ENCODE results near the gene CBLB. TPM values are rescaled to one million over a fixed set of nuclear protein-coding genes. Genes with fewer than 3 reads are reported as not detected.

Gene CBLB
- total RNA-seq, 1 experiment from 2014 or later = 19.7 TPM

DNA sequence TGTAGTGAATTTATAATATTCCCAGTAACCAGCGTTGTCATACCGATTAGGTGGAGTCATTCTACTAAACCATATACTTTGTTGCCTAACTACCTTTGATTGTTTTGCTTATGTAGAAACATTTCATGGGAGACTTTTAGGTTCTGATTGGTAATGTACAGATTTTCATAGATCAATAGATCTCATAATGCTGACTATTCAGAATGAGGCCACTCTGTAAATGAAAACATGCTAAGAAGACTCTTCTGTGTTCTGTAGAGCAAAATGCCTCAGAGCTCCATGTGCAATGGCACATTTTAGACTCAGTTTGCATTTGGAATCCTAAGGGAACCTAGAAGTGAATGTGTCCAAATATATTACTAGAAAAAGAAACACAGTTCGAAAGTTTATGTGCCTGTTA is 20.0 kb downstream of the CBLB start:
- DNase-seq (ENCODE audit: unreplicated experiment) = no peak
- H3K9me3 Mint-ChIP-seq (ENCODE audit: unreplicated experiment) = no peaks in the 10 kb centered on the region
- ChIA-PET CTCF (interaction anchor here (0.6 to 0.7 kb wide), 2 partner anchors 11 to 25 kb away, joined by 3 read pairs; no protein-coding TSS in a partner anchor), POLR2A (no interaction called here)
- H3K4me3 Mint-ChIP-seq (ENCODE audit: unreplicated experiment) = no peak overlapping the region
- H3K27ac Mint-ChIP-seq (ENCODE audit: low read depth, unreplicated experiment) = no peak overlapping the region
- no peaks in the 10 kb centered on the region for H3K27me3 Mint-ChIP-seq (ENCODE audit: insufficient read depth, unreplicated experiment)
- intact Hi-C loops (cut with micrococcal nuclease) = no loop called here
- no peaks in the 10 kb centered on the region for H3K4me1 Mint-ChIP-seq (ENCODE audit: insufficient read depth, unreplicated experiment)
- BruUV-seq (replicated peaks) = no TSS peak
- TF ChIP-seq CTCF (IDR thresholded peaks at IDR 0.05; ENCODE audit: unreplicated experiment) = no peak
- peaks cover 24% of the 10 kb centered on the region for H3K36me3 Mint-ChIP-seq (ENCODE audit: insufficient read depth, unreplicated experiment)

- POLR2A ChIA-PET = interaction anchor here (1.3 kb wide), 1 partner anchor 12 kb away, joined by 6 read pairs; no protein-coding TSS in a partner anchor
- CTCF ChIA-PET = interaction anchor here (0.7 to 1.0 kb wide), 2 partner anchors 11 to 275 kb away, joined by 3 to 5 read pairs; no protein-coding TSS in a partner anchor
- BruUV-seq (replicated peaks) = no TSS peak
- H3K9me3 Mint-ChIP-seq (ENCODE audit: unreplicated experiment) = no peaks in the 10 kb centered on the region
- TF ChIP-seq CTCF (IDR thresholded peaks at IDR 0.05; ENCODE audit: unreplicated experiment) = no peak
- no peak for DNase-seq (ENCODE audit: unreplicated experiment)
- no peaks in the 10 kb centered on the region for H3K4me1 Mint-ChIP-seq (ENCODE audit: insufficient read depth, unreplicated experiment)
- intact Hi-C loops (cut with micrococcal nuclease) = no loop called here
- no peaks in the 10 kb centered on the region for H3K27me3 Mint-ChIP-seq (ENCODE audit: insufficient read depth, unreplicated experiment)
- no peak overlapping the region for H3K27ac Mint-ChIP-seq (ENCODE audit: low read depth, unreplicated experiment)
- no peak overlapping the region for H3K4me3 Mint-ChIP-seq (ENCODE audit: unreplicated experiment)
- peaks cover 15% of the 10 kb centered on the region for H3K36me3 Mint-ChIP-seq (ENCODE audit: insufficient read depth, unreplicated experiment)
Measured at GRCh38 chr3:105847865-105848264, 20.9 kb downstream of the CBLB start.

DNA sequence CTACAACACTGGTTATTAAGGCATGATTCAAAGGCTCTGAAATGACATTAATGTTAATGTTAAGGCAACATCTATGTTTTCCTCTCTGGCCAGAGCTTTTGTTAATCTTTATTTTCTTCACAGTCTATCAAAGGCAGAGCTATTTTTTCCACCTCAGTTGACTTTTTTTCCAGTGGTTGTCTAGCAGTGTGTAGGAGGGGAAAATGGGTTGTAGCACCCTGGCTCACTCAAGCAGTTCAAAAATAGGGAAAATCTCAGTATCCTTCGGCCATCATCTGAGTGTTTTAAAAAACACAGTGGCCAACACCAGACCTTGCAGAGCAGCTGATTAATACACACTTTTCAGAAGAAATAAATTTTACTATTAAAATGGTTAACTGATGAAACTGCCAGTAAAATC is 21.4 kb downstream of the CBLB start:
- CTCF ChIA-PET = interaction anchor here (0.7 to 1.0 kb wide), 2 partner anchors 11 to 276 kb away, joined by 3 to 5 read pairs; no protein-coding TSS in a partner anchor
- no peak overlapping the region for H3K4me3 Mint-ChIP-seq (ENCODE audit: unreplicated experiment)
- no peaks in the 10 kb centered on the region for H3K4me1 Mint-ChIP-seq (ENCODE audit: insufficient read depth, unreplicated experiment)
- POLR2A ChIA-PET = interaction anchor here (0.7 to 1.3 kb wide), 2 partner anchors 11 to 13 kb away, joined by 3 to 6 read pairs; no protein-coding TSS in a partner anchor
- no peak overlapping the region for H3K27ac Mint-ChIP-seq (ENCODE audit: low read depth, unreplicated experiment)
- H3K27me3 Mint-ChIP-seq (ENCODE audit: insufficient read depth, unreplicated experiment) = no peaks in the 10 kb centered on the region
- no peaks in the 10 kb centered on the region for H3K9me3 Mint-ChIP-seq (ENCODE audit: unreplicated experiment)
- no peak for DNase-seq (ENCODE audit: unreplicated experiment)
- no TSS peak for BruUV-seq (replicated peaks)
- peaks cover 11% of the 10 kb centered on the region for H3K36me3 Mint-ChIP-seq (ENCODE audit: insufficient read depth, unreplicated experiment)
- intact Hi-C loops (cut with micrococcal nuclease) = no loop called here
- TF ChIP-seq CTCF (IDR thresholded peaks at IDR 0.05; ENCODE audit: unreplicated experiment) = no peak

DNA sequence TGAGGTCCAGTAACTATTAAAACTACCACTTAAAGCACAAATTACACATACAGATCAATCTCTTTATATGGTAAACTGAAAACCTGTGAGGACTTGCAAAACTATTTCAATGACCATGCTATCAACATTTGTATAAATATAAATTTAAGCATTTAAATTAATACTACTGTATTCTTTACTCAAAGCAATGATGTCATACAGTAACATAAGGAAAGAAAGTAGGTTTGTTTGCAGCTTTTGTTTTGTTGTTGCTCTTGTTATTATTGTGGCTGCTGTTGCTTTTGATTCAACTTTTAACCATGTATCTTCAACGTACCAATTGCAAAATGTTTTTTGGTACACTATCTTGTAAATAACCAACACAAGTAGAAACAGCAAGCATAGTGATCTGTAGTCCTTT is 22.0 kb downstream of the CBLB start:
- ChIA-PET CTCF (interaction anchor here (1.0 kb wide), 1 partner anchor 10 kb away, joined by 5 read pairs; no protein-coding TSS in a partner anchor), POLR2A (interaction anchor here (0.6 to 1.3 kb wide), 3 partner anchors 10 to 37 kb away, joined by 3 to 6 read pairs (median 3); no protein-coding TSS in a partner anchor)
- H3K4me1 Mint-ChIP-seq (ENCODE audit: insufficient read depth, unreplicated experiment) = no peaks in the 10 kb centered on the region
- H3K36me3 Mint-ChIP-seq (ENCODE audit: insufficient read depth, unreplicated experiment) = peaks cover 6% of the 10 kb centered on the region
- no peak overlapping the region for H3K27ac Mint-ChIP-seq (ENCODE audit: low read depth, unreplicated experiment)
- intact Hi-C loops (cut with micrococcal nuclease) = no loop called here
- H3K27me3 Mint-ChIP-seq (ENCODE audit: insufficient read depth, unreplicated experiment) = no peaks in the 10 kb centered on the region
- no peak for TF ChIP-seq CTCF (IDR thresholded peaks at IDR 0.05; ENCODE audit: unreplicated experiment)
- H3K4me3 Mint-ChIP-seq (ENCODE audit: unreplicated experiment) = no peak overlapping the region
- DNase-seq (ENCODE audit: unreplicated experiment) = no peak
- H3K9me3 Mint-ChIP-seq (ENCODE audit: unreplicated experiment) = no peaks in the 10 kb centered on the region
- no TSS peak for BruUV-seq (replicated peaks)
